T-helper 2 cell treated with Interferon-gamma antibody and Interleukin-4, amounts not matched to agents 100 ng/mL and 5 ng/mL, for 36 hours (primary cell): ENCODE data around the gene SND1. TPM values are rescaled to one million over a fixed set of nuclear protein-coding genes. Genes with fewer than 3 reads are reported as not detected.
"Not testable (repeated sequence)": the region's sequence is repeated elsewhere in the genome, so short reads cannot be mapped to it uniquely, and the experiment has no call there.

Experiments
- intact Hi-C: fragments of 100-400 bp; cut with micrococcal nuclease; formaldehyde crosslinking; loops from one replicate; pipeline ENCODE4 v1.15.1; 2023
- total RNA-seq: library from RNA; stranded (reverse); gene quantifications from 2 replicates; pipeline ENCODE4 v1.2.3, GENCODE V29; 2022

The SND1 gene
- total RNA-seq, 1 donor from 2014 or later, result 275 TPM

GRCh38 chr7:127948312-127948711, 296.3 kb downstream of the SND1 start:
- intact Hi-C loops, result no loop called here

GRCh38 chr7:127948930-127949329, 296.9 kb downstream of the SND1 start:
- intact Hi-C loops, result no loop called here

GRCh38 chr7:127949769-127950222, 297.8 kb downstream of the SND1 start:
- intact Hi-C loops, result no loop called here

GRCh38 chr7:127950233-127950935, 298.4 kb downstream of the SND1 start:
- intact Hi-C loops, result no loop called here

DNA sequence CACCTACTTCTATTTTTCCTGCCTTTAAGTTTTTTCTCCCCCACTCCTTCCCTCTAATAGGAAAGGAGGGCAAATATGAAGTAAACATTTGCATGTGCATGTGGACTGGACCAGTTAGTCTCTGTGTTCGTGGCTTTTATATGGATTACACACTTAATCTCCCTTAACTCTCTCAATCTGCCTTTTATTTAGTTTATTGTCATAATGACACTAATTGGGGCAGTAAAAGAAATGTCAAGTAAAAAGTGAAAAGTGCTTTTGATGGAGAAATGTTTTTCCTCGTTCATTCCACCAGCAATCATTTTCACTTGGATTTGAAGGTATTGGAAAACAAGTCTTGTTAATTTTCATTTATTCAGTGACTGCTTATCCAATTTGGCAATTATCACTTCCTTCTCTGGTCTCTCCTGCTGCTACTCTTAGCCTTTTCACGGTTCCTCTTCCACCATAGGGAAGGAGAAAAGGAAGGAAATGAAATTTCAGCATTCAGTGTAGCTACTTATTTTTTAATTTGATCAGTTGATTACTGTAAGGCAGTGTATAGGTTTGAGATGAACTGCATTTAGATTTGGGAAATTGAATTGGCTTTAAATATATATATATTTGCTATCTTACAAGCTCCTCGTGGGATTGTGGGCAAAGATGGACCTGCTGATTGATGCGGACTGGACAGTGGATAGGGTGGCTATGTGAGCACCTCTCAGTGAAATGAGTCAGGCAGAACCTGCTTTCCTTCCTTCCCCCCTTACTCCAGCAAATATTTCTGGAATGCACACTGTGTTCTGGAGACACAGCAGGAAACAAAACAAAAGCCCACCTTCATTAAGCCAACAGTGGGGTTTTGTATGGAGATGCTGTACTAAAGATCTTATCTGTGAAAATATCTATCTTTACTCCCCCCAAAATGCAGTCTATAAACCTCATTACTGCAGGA, 301.7 kb downstream of the SND1 start:
- intact Hi-C loops, result no loop called here

DNA sequence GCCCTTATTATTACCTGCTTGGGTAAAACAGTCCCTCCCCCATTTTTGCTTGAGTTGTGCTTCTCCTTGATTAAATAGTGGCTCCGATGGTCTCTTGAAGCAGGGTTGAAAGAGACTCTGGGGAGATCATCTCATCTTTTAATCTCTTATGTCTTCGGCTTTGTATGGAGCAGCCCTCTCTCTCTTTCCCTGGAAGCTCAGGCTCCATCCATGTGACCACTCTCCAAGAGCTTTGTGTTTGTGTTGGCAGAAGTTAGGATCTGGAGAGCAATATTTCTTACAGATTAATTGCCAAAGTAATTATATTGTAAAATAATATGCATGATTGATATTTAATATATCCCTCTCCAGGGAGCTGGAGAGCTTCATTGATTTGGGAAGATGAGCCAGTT, 302.4 kb downstream of the SND1 start:
- intact Hi-C loops, result no loop called here

DNA sequence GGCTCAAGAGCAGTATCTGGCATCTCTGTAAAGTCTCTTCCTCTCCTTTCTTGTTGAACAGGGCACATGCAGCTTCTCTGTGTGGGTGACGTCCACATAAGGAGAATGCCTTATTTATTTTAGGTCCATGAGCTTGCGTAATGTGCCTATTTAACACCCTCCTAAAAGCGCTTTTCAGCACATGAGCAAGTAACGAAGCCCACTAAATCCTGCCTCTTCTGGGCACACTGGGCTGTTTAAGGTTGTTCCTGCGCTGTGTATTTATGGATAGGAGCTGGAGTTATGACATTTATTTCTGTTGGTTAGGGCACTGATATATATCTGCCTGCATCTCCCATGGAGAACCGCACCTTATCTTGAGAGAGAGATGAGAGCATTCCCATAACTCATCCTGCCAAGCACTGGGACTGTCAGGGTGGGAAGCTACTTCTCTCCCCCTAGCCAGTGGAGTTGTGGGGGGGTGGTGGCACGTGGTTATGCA, 303.1 kb downstream of the SND1 start:
- intact Hi-C loops, result no loop called here

DNA sequence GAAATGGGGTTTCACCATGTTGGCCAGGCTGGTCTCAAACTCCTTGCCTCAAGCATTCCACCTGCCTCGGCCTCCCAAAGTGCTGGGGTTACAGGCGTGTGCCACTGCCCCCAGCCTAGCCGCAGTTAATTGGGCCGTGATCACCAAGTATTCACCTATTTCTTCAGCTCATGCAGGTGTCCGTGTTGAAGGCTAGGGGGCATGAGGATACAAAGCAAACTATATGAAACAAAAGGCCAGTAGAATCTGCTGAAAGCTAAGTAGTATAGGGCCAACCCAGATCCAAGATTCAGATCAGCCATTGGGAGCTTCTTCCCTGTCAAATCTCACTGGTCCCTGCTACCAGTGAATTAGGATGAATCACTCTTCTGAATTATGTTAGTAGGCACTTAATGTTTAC, 305.9 kb downstream of the SND1 start:
- intact Hi-C loops, result no loop called here

GRCh38 chr7:127959770-127960169, 307.8 kb downstream of the SND1 start:
- intact Hi-C loops, result no loop called here

DNA sequence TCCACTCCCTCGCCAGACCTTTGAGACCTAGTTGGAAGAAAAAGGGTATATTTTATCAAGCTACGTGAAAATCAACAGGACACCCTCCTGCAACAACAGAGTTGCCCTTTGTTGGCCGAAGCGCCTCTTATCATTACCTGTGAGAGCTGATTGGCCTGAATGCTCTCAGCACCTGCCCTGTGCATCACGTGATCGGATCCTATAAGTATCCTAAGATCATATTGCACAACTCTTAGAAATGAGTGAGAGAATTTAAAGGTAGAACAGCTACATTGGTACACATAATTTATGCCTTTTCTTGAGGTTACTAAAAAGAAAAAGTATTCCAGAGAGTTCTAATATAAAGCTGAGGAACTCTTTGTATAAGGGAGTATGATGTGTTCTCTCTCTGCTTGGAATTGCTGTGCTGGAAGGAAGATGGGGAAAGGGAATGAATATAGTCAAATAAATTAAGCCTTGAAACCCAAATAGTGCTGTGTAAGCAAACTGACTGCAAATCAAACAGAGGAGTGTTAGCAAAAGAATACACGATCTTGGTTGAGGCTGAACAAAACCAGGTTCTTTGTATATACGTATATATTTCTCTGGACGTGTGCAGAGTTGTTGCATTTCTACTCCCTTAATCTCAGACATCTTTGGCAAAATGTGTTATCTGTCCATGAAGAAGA, 309.9 kb downstream of the SND1 start:
- intact Hi-C loops, result no loop called here

DNA sequence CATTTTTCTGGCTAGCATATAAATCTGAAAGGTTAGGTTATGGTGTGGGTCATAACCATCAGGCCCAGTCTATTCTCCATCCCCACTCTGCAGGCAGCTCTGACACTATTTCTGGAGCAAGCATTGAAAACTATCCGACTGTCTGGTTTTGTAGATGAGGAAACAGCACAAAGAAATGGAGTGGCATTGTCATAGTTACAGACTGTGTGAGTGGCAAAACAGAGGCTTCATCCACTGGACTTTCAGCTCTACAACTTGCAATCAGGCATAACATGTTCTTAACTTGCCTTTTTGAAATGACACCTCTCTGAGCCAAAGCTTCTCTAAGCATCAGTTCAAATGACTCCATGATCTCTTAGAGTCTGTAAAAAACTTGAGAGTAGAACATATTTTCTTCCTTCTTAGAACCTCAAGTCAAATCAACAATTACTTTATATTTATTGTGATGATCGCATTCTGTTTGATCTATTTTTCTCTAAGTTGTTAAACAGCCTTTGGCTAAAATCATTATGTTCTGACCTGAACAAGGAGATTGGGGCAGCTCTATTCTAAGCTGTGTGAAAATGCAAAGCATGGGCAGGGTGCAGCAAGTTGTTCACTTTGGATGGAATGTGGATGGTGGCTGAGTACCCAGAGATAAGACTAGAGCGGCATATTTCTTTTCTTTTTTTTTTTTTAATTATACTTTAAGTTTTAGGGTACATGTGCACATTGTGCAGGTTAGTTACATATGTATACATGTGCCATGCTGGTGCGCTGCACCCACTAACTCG, 310.8 kb downstream of the SND1 start:
- intact Hi-C loops, result no loop called here

DNA sequence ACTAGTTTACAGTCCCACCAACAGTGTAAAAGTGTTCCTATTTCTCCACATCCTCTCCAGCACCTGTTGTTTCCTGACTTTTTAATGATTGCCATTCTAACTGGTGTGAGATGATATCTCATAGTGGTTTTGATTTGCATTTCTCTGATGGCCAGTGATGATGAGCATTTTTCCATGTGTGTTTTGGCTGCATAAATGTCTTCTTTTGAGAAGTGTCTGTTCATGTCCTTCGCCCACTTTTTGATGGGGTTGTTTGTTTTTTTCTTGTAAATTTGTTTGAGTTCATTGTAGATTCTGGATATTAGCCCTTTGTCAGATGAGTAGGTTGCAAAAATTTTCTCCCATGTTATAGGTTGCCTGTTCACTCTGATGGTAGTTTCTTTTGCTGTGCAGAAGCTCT, 311.9 kb downstream of the SND1 start:
- intact Hi-C loops, result not testable (repeated sequence)

DNA sequence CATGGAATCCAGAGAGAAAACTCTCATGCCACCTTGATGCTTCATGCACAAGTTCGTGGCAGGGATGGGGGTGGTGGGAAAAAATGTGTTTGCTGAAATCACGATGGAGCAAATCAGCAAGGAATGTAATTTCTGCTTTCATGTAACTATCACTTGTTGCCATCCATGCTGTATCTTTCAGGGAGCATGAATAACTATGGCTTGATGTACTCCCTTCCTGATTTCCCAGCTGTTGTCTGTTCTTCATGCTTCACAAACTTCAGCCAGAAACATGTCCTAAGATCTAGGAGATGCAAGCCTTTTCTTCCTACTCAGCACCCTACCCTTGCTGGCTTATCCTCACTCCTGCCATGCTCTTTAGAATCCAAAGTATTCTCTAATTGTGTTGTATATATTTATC, 315.3 kb downstream of the SND1 start:
- intact Hi-C loops, result no loop called here

DNA sequence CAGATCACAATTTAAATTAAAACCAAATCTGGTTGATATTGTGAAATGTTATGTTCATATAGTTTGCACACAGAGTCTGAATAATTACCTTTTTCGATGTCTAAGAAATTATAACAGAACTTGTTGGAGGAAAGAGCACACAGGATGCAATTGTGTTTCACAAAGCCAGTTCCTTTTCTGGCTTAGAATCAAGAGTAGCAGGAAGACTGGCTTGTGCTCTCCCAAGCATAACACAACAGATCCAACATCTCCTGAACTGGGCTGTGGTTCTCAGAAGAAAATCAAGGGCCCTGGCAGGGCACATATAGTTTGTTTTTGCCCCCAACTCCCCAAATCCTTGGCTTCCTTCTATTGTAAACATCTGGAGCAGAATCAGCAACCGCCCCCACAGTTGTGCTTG, 316.6 kb downstream of the SND1 start:
- intact Hi-C loops, result no loop called here

DNA sequence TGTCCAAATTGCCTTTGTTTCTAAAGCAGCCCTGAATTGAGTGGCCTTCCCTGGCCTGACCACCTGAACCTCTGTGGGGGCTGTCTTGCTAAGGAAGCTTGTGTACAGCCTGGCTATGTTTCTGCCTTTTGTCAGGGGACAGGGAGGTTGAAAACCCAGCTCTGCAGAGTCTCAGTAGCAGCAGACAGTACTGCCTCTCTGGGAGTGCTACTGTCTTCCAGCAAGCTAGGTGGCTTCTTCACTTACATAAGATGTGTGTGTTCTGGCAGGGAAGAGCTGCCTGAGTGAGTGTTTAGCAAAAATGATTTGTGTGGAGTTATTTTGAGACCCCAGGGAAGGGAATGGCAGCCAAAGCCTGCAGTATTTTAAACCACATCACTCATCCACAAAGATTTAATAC, 321.8 kb downstream of the SND1 start:
- intact Hi-C loops, result no loop called here

DNA sequence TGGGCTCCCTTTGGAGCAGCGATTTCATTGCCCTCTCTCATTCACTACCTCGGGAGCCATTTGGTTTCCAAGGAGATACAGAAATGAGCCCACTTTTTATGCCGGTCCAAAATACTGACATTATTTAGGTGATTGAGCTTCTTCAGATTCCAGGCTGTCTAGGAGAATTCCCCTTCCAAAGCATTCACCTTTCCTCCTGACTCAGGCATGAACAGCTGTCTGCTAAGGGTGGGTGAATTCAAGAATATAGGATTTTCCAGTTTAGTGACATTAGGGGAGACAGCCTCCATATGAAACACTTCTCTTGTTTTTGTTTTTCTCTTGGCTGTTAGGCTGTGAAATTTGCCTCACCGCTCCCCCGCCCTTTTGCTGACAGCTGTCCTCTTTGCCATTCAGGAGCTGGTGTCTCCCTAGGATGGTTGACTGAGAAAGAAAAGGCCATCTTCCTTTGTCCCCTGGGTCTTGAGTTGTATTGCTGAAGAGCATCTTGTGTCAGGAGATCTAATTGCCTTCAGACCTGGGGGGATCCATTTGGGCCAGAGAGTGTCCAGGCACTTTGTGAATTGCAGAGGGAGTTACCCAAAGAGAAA, 322.5 kb downstream of the SND1 start:
- intact Hi-C loops, result no loop called here

GRCh38 chr7:127976056-127976737, 324.2 kb downstream of the SND1 start:
- intact Hi-C loops, result no loop called here

GRCh38 chr7:127976738-127977120, 324.7 kb downstream of the SND1 start:
- intact Hi-C loops, result no loop called here

DNA sequence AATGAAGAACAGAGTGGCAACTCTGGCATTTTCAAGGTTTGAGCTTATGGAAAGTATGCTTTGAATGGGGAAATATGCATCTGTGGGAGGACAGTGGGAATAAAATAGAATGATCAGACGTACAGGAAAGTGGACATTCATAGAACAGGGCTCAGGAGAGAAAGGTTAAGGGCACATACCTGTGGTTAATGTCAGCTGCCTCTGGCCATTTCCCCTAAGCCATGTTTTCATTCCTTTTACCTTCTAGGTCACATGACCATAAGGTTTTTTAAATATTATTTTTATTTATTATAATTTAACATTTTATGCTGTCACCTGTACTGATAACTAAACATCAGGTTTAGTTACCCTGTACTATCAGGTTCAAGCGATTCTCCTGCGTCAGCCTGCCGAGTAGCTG, 326.4 kb downstream of the SND1 start:
- intact Hi-C loops, result no loop called here

- intact Hi-C loops, result no loop called here
These were observed 327.2 kb downstream of the SND1 start for GRCh38 chr7:127979113-127979727.
